BJ (cell line): Measurements from ENCODE around the gene ZNF638. TPM values are rescaled to one million over a fixed set of nuclear protein-coding genes. Genes with fewer than 3 reads are reported as not detected.
"Not testable (repeated sequence)": the region's sequence is repeated elsewhere in the genome, so short reads cannot be mapped to it uniquely, and the experiment has no call there.

Experiments
- CTCF ChIA-PET: fragments of 350-600 bp; formaldehyde crosslinking; extraction: SDS; loops from one replicate; lab custom pipeline; 2021; ENCODE audit warnings: antibody characterized with exemption, inconsistent platforms; lab: Yijun Ruan, JAX
- POLR2A ChIA-PET: fragments of 300-600 bp; sonication (Branson Sonifier 250); formaldehyde crosslinking; extraction: SDS; loops from one replicate; lab custom pipeline; 2021; ENCODE audit warnings: antibody characterized with exemption; lab: Charles Lee
- DNase-seq: peaks from one replicate; pipeline ENCODE4 v3.0.0-alpha.2; 2011; ENCODE audit warnings: low read depth
- H3K27me3 ChIP-seq: 2 replicates; pipeline ENCODE4 v1.6.0; 2011; ENCODE audit warnings: low read length; ENCODE audit not compliant: control insufficient read depth, insufficient read depth
- H3K36me3 ChIP-seq: 2 replicates; pipeline ENCODE4 v1.5.1; 2011; ENCODE audit warnings: low read length; ENCODE audit not compliant: control insufficient read depth, insufficient read depth
- H3K4me3 ChIP-seq: 2 replicates; pipeline ENCODE4 v1.5.1; 2011; ENCODE audit warnings: low read depth, mild to moderate bottlenecking, control low read depth, low read length
- CTCF ChIP-seq: IDR thresholded peaks from 2 replicates; pipeline ENCODE4 v1.5.1; 2011; ENCODE audit warnings: low read depth, mild to moderate bottlenecking, control low read depth, inconsistent platforms, low read length, moderate library complexity; ENCODE audit not compliant: insufficient read depth
- polyA plus RNA-seq: library from polyadenylated mRNA; depleted of rRNA; stranded (reverse); fragments of >200 nt; gene quantifications from 2 replicates; pipeline ENCODE4 v1.2.3, GENCODE V29; 2011

ZNF638 gene
- polyA plus RNA-seq, 1 experiment = 44.8 TPM

- no peak for TF ChIP-seq CTCF
- Histone ChIP-seq H3K4me3 (no peak overlapping the region), H3K36me3 (no peaks in the 10 kb centered on the region), H3K27me3 (no peaks in the 10 kb centered on the region; the same call in 1 of the 2 replicates)
- POLR2A ChIA-PET = no interaction called here
- CTCF ChIA-PET = interaction anchor here (0.7 kb wide), 1 partner anchor 19 kb away, joined by 3 read pairs; no protein-coding TSS in a partner anchor
- no peak for DNase-seq
Observed at GRCh38 chr2:71306762-71307161, 24.8 kb upstream of the ZNF638 start.

- Histone ChIP-seq H3K36me3 (no peaks in the 10 kb centered on the region), H3K27me3 (no peaks in the 10 kb centered on the region), H3K4me3 (no peak overlapping the region)
- ChIA-PET CTCF (interaction anchor here (0.6 to 3.1 kb wide), 5 partner anchors 14 to 63 kb away, joined by 3 to 15 read pairs (median 3); partner anchors contain the start of gene ZNF638), POLR2A (no interaction called here)
- no peak for DNase-seq
- no peak for TF ChIP-seq CTCF
Observed at GRCh38 chr2:71313016-71313766, 18.4 kb upstream of the ZNF638 start.

GRCh38 chr2:71317060-71317459, 14.5 kb upstream of the ZNF638 start:
- ChIA-PET CTCF (interaction anchor here (1.0 kb wide), 1 partner anchor 14 kb away, joined by 4 read pairs; the partner anchor contains the start of gene ZNF638), POLR2A (no interaction called here)
- Histone ChIP-seq H3K36me3 (no peaks in the 10 kb centered on the region), H3K4me3 (no peak overlapping the region), H3K27me3 (no peaks in the 10 kb centered on the region)
- DNase-seq = no peak
- TF ChIP-seq CTCF = no peak

GRCh38 chr2:71317900-71318299, 13.7 kb upstream of the ZNF638 start:
- DNase-seq, H3K36me3 ChIP-seq, H3K27me3 ChIP-seq, CTCF ChIA-PET, POLR2A ChIA-PET, H3K4me3 ChIP-seq: not testable (repeated sequence)

- CTCF ChIA-PET = no interaction called here
- no peak for DNase-seq
- no peaks in the 10 kb centered on the region for H3K27me3 ChIP-seq
- POLR2A ChIA-PET = no interaction called here
- TF ChIP-seq CTCF = no peak
- no peaks in the 10 kb centered on the region for H3K36me3 ChIP-seq
- H3K4me3 ChIP-seq = no peak overlapping the region
Observed at GRCh38 chr2:71323386-71323785, 8.2 kb upstream of the ZNF638 start.
